H1 (cell line): ENCODE results near the gene PTPN18. TPM values are rescaled to one million over a fixed set of nuclear protein-coding genes. Genes with fewer than 3 reads are reported as not detected.

Experiments
- CTBP2 ChIP-seq: IDR thresholded peaks from 2 replicates; pipeline ENCODE4 v1.7.0; 2011; ENCODE audit warnings: borderline replicate concordance, mild to moderate bottlenecking, moderate library complexity, mixed read lengths, low read length; ENCODE audit not compliant: insufficient read depth, insufficient read length
- HDAC2 ChIP-seq, 2 experiments: fragments of 300-600 bp in 1 of 2; sonication (generic) in 1 of 2; IDR thresholded peaks; 2 replicates each; pipeline ENCODE4 v1.6.1; 2011 to 2012; ENCODE audit warnings: low read depth in 2 of 2, low read length in 2 of 2, mild to moderate bottlenecking in 2 of 2, moderate library complexity in 2 of 2, borderline replicate concordance in 1 of 2, inconsistent platforms in 1 of 2
- YY1 ChIP-seq: IDR thresholded peaks from 2 replicates; pipeline ENCODE4 v1.6.1; 2011; ENCODE audit warnings: low read depth, mild to moderate bottlenecking, low read length
- polyA plus RNA-seq, 7 experiments: library from polyadenylated mRNA; depleted of rRNA in 3 of 7; stranded (reverse) in 5 of 7; unstranded in 2 of 7; fragments of >200 nt in 5 of 7; fragments of 200-250 nt in 2 of 7; gene quantifications; 1 replicate in 5 of 7; 2 replicates in 1 of 7; 4 replicates in 1 of 7; pipeline versions ENCODE4 v1.2.1 to v1.2.3, GENCODE V29; 2011 to 2013; ENCODE audit warnings: missing spikeins in 2 of 7, mixed read lengths in 2 of 7
- total RNA-seq: library from RNA; stranded (reverse); fragmentation: NEBNext Ultra II Directional; extraction: Animal tissue kit (Norgen Biotek cat#: 25700); gene quantifications from 2 replicates; pipeline ENCODE4 v1.2.1, GENCODE V29; 2021

Gene PTPN18
- total and polyA plus RNA-seq, 2 of the 8 experiments (the other 6 are each of a cell fraction or from before 2014, with no cell fraction given) = 13.2 to 14.7 TPM

- TF ChIP-seq HDAC2 (IDR thresholded peaks at IDR 0.05; ENCODE audit: borderline replicate concordance in 1 of 2, low read depth in 2 of 2, low read length in 2 of 2) (no peak), CTBP2 (no peak), YY1 (no peak)
Measured at GRCh38 chr2:130381619-130382018, 25.8 kb downstream of the PTPN18 start (continued).
